HPDE6-E6E7 (cell line): ENCODE results near the gene LAMTOR4.

Experiments
- DNase-seq: peaks from one replicate; pipeline ENCODE4 v3.0.0; 2011; ENCODE audit warnings: missing footprints; ENCODE audit errors: extremely low spot score

Gene LAMTOR4

GRCh38 chr7:100153708-100154535 is 5.2 kb downstream of the LAMTOR4 start:
- no peak for DNase-seq

DNA sequence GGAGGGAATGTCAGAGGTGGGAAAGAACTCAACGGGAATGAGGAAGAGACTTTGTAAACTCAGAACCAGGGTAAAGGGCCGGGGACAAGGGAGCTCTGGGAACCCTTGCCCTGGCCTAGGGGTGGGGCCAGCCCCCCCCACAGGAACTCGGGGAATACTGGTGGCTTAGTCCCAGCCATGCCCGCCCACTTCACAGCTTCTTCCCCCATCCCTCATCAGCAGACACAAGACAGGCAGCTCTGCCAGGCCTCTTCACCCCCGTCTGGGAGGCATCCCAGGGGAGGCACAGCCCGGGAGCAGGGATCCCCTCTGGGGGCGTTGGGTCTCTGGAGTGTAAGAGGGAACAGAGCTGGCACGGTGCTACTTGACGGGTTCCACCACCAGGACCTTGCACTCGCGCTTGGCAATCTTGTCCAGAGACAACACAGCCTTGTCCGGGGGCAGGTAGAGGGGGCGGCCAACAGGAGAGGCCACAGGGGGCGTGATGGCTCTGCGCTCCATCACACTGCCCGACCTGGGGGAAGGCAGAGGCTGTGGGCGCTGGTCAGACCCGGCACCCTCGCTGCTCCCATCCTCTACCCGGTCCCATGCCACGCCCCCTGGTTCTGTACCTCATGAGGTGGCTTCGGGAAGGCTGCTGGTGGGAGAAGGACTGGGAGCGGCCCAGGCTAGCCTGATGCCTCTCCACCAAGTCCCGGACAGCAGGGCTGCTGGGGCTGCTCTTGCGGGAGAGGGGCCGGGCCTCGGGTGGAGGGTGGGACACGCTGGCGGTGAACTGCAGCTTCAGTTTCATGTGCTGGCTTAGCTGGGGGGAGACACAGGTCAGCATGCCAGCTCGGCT is 6.2 kb downstream of the LAMTOR4 start:
- DNase-seq: no peak

GRCh38 chr7:100155553-100156317 is 7.0 kb downstream of the LAMTOR4 start:
- DNase-seq: no peak

- no peak for DNase-seq
Measured at GRCh38 chr7:100156331-100157068, 7.8 kb downstream of the LAMTOR4 start.

DNA sequence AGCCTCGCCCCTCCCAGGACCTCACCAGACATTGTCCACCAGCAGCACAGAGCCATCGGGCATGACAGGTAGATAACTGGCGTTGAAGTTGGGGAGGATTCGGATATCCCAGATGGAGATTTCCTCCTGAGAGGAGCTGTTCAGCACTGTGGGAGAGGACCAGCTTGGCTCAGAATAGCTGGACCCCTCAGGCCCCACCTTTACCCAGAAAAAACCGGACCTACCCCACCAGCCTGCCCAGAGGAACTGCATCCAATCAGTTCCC is 8.3 kb downstream of the LAMTOR4 start:
- DNase-seq: no peak

DNA sequence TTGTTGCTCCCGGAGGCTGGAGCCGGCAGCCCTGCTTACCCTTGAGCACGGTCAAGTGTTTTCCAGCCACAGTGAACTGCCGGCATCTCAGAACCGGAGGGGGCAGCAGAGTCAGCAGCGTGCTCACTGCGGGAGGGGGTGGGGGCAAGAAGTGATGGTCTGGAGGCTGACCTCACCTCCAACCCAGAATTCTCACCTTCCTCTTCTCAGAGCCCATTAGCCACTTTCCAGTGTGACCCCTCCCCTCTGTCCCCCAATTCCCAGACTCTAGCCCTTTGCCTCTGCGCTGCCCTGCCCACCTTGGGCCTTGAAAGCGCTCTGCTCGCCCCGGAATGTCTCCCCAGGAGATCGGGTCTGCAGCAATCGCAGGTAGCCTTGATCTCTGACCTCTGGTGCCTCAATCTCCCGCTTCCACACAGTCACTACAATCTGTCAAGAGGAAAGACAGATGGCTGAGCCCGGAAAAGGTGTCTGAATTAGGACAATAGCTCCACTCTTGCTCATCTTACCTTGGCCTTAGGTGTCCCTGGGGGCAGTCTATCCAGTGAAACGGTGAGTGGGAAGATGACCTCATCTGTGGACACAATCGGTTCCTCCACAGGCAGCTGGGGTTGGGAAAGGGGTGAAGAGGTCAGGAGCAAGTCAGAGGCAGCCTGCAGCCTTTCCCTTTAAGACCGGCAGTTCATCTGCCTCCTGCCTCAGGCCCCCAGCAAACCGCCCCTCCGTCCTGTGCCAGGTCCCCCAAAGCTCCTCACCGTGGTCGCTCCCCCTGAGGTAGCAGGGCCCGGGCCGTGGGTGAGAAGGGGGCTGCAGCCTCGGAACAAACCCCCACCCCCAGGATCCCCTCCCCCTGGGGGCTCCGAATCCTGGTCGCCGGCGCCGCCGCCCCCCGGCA is 8.9 kb downstream of the LAMTOR4 start:
- DNase-seq: peak; percentile 82

DNA sequence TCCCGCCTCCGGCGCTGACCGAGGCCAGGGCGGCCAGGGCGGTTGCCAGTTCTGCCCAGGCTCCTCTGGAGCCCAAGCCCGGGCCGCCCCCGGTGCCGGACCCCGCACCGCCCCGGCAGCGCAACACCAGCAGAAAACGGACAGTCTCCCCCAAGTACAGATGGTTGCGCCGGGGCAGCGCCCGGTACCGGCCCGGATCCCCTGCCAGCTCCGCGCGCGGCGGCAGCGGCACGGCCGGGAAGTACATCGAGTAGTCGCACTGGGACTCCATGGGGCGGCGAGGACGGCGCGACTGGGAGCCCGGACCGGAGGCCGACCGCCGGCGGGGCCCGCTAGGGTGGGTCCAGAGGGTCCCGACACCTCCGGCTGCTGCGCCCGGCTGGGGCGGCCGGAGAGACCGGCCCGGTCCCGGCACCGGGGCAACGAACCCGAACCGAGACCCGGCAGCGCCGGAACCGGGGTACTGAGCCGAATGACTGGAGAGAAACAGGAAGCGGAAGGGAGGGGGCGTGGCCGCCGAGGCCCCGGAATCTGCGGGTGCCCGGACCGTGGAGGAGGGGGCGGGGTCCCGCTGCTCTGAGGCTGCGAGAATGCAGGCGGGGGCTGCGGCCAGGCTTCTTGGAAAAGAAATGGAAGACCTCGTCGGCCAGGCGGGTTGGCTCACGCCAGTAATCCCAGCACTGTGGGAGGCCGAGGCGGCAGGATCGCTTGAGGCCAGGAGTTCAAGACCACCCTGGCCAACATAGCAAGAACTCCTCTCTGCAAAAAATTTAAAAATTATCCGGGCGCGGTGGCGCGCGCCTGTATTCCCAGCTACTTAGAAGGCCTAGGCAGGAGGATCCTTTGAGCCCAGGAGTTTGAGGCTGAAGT is 9.7 kb downstream of the LAMTOR4 start, which contains the start of gene TRAPPC14:
TSS of gene TRAPPC14 (minus strand) at position 495 of the 870 bp plus-strand sequence. CDS start at position 271, 224 bp downstream.
- DNase-seq: peak; percentile 90

- DNase-seq: no peak
Measured at GRCh38 chr7:100159099-100159623, 10.4 kb downstream of the LAMTOR4 start.

- no peak for DNase-seq
Measured at GRCh38 chr7:100160067-100160466, 11.3 kb downstream of the LAMTOR4 start.

- DNase-seq: peak; percentile 89
Measured at GRCh38 chr7:100163006-100163531, 14.4 kb downstream of the LAMTOR4 start.

GRCh38 chr7:100163871-100164270 is 15.2 kb downstream of the LAMTOR4 start:
- DNase-seq: no peak

DNA sequence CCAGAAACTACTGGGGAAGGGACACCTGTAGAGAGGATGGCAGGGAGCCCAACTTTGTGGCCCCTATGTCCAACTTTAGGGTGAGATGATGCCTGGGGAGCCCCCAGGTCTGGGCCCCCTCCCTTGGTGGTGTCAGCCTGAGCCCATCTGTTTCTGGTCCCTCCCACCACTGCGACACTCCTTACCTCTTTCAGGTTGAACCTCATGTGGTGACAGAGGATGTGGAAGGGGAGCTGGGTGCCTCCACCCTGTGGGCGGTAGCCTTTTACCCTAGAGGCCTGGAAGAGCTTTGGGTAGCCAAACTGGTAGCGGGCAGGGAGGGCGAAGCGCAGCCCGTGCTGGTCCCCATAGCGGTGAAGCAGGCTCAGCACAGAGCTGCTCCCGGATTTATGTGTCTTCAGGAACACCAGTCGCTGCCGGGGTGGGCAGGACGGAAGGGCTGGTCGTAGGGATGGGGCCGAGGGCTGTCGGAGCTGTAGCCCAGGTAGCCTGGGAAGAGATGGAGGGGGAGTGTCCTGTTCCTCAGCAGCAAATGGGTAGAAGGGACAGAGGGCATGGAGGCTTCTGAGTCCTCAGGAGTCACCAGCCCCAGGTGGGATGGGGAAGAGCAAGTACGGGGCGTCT is 17.7 kb downstream of the LAMTOR4 start:
- no peak for DNase-seq

DNA sequence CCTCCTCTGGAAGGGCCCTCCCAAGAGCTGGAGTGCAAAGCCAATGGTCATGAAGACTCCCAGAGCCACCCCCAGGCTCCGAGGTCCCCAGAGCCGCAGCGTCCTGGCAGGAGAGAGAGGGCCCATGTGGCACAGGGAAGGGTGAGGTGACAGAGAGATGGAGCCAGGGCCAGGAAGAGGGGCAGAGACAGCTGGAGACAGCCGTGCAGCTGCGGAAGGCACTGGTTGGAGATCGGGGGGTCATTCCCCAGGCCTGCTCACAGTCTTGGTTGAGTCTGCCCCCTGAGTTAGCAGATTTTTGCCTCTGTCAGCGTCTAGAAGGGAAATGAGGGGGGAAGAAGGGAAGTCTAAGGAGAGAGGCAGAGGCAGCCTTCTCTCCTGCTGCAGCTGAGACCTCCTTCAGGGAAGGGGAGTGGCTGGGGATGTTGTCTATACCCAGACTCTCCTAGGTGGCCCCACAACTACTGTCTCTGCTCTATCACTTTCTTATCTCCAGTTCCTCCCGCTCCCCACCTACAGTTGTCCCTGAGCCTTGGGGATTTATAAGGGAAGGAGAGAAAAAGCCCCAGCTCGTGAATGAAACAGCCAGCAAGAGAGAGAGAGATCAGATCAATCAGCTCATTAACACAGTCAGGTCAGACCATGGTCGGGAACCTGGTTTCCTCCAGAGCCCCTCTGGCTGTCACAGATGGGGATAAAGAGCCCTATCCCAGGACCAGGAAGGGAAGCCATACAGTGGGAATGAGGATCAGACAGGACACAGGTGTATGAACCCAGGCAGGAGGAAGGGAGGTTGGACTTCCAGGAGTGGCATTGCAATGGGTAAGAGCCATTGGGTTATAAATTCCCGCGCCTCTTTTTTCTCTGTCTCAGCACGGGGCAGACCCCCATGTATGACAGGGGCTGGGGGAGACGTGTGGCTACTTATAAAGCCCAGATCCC is 18.5 kb downstream of the LAMTOR4 start:
- no peak for DNase-seq

DNA sequence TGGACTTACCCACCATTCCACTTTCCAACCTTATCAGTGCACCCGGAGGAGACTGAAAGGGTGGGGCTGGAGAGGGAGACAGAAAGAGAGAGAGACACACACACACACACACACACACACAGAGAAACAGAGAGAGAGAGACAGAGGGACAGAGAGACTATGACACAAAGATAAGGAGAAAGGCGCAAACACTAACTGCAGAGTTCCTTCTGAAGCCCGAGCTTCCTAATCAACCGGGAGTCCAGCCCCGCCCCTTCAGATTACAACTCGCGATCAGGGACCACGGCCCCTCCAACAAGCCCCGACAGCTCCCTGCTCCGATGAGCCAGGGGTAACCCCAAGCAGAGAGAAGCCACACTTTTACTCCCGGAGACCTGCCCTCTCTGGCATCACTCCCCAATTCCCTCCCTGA is 19.2 kb downstream of the LAMTOR4 start:
- no peak for DNase-seq

DNA sequence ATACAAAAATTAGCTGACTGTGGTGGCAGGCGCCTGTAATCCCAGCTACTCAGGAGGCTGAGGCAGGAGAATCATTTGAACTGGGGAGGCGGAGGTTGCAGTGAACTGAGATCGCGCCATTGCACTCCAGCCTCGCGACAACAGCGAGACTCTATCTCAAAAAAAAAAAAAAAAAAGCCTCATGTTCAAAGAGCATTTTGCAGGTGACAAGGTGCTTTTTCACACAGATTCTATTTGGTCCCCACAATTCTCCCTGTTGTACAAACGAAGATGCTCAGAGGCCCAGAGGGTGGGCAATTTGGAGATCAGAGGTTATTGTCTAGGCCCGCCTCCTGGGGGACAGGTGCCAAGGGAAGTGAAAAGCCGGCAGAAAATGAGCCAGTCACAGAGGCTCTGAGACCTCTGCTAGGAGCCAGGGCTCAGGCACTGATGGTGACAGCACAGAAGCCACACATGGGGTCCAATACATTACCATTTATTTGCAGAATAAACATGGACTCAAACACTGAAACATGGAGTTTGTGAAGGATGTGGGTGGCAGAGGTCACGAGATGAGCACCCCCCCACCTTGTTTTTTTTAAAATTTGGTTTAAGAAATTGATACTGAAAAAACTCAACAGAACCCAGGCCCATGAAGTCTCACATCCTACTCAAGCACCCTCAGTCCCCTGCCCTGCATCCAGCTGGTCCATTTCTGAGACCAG is 20.6 kb downstream of the LAMTOR4 start:
- DNase-seq: no peak

DNA sequence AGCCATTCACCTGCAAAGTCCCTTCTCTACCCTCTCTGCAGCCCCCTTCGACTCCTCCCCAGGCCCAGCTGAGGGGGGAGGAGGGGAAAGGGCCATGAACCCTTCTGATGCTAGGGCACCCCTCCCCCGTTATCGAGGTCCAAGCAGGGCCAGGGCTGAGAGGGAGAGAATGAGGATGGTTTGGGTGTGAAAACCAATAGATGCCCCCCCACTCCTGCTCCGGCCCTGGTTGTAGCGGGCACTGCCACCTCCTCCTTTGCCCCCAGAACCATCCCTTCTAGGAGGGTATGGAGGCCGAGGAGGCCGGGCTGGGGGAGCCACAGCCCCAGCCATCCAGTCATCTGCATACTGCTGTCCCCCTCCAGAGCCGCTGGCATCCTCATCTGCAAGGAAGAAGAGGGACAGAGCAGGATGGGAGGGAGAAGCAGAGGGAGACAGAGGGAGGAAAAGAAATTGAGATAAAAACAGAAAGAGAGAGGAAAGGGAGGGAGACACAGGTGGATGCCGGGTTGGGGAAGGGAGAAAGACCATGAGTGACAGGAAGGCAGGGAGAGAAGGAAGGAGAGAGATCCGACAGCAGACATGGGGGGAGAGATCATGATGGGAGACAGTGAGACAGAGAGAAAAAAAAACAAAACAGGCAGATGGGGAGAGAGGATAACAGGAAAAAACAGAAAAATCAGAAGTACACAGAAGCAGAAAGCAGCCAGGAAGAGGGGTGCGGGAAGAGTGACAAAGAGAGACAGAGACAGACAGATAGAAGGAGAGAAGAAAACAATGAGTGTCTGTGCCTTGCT is 21.6 kb downstream of the LAMTOR4 start:
- no peak for DNase-seq
